ENCODE data around the gene CIB4.

GRCh38 chr2:26610504-26611335, 30.4 kb downstream of the CIB4 start:
- TF ChIP-seq CSDC2 (CRISPR knock-in tag; IDR thresholded peaks at IDR 0.05) (no peak), ARNTL (CRISPR knock-in tag; IDR thresholded peaks at IDR 0.05; ENCODE audit: borderline replicate concordance, low read depth) (no peak), ESRRG (CRISPR knock-in tag; IDR thresholded peaks at IDR 0.05) (no peak), ZFP30 (CRISPR knock-in tag; IDR thresholded peaks at IDR 0.05) (no peak), SNAI2 (CRISPR knock-in tag; IDR thresholded peaks at IDR 0.05) (no peak)
- TF ChIP-seq, protein P1, sequence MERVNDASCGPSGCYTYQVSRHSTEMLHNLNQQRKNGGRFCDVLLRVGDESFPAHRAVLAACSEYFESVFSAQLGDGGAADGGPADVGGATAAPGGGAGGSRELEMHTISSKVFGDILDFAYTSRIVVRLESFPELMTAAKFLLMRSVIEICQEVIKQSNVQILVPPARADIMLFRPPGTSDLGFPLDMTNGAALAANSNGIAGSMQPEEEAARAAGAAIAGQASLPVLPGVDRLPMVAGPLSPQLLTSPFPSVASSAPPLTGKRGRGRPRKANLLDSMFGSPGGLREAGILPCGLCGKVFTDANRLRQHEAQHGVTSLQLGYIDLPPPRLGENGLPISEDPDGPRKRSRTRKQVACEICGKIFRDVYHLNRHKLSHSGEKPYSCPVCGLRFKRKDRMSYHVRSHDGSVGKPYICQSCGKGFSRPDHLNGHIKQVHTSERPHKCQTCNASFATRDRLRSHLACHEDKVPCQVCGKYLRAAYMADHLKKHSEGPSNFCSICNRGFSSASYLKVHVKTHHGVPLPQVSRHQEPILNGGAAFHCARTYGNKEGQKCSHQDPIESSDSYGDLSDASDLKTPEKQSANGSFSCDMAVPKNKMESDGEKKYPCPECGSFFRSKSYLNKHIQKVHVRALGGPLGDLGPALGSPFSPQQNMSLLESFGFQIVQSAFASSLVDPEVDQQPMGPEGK (CRISPR knock-in tag; IDR thresholded peaks at IDR 0.05; ENCODE audit: borderline replicate concordance), result no peak
- TF ChIP-seq, protein P2, sequence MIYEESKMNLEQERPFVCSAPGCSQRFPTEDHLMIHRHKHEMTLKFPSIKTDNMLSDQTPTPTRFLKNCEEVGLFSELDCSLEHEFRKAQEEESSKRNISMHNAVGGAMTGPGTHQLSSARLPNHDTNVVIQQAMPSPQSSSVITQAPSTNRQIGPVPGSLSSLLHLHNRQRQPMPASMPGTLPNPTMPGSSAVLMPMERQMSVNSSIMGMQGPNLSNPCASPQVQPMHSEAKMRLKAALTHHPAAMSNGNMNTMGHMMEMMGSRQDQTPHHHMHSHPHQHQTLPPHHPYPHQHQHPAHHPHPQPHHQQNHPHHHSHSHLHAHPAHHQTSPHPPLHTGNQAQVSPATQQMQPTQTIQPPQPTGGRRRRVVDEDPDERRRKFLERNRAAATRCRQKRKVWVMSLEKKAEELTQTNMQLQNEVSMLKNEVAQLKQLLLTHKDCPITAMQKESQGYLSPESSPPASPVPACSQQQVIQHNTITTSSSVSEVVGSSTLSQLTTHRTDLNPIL (CRISPR knock-in tag; IDR thresholded peaks at IDR 0.05; ENCODE audit: low read depth), result no peak

Measured in SK-N-SH treated with all-trans-retinoic acid at 6 μM for 48 hours (cell line).